K562 (cell line): ENCODE measurements around the gene CAPN5.

Experiments
- CAMTA2 ChIP-seq: fragments of 250-450 bp; sonication (Bioruptor Pico); conservative IDR thresholded peaks from 2 replicates; pipeline ENCODE4 v1.5.1; 2022
- CREB1 ChIP-seq, 2 experiments: sonication (generic) in 1 of 2; formaldehyde crosslinking in 1 of 2; IDR thresholded peaks; 2 replicates each; pipeline versions ENCODE4 v1.6.1 to v1.8.0; 2012 to 2022; ENCODE audit warnings: inconsistent platforms in 1 of 2, mild to moderate bottlenecking in 1 of 2, missing genetic modification reagents in 1 of 2, moderate library complexity in 1 of 2
- CTCF ChIP-seq, 3 experiments: IDR thresholded peaks in 2 of 3; conservative IDR thresholded peaks in 1 of 3; 2 replicates each; pipeline ENCODE4 v1.5.1; 2011 to 2012; ENCODE audit warnings: low read length in 3 of 3, mild to moderate bottlenecking in 3 of 3, control low read depth in 2 of 3, improper control_type of control experiment in 1 of 3, inconsistent platforms in 1 of 3, low read depth in 1 of 3, mixed read lengths in 1 of 3, moderate library complexity in 1 of 3; ENCODE audit not compliant: insufficient read depth in 2 of 3
- EZH2 ChIP-seq: IDR thresholded peaks from 2 replicates; pipeline ENCODE4 v1.6.1; 2012; ENCODE audit warnings: low read depth, mild to moderate bottlenecking, inconsistent platforms, low read length, borderline replicate concordance
- HMG20A ChIP-seq: fragments of 450-650 bp; formaldehyde crosslinking; conservative IDR thresholded peaks from 2 replicates; pipeline ENCODE4 v1.4.0; 2020; ENCODE audit warnings: mild to moderate bottlenecking, mixed read lengths
- NBN ChIP-seq: fragments of 450-650 bp; IDR thresholded peaks from 2 replicates; pipeline ENCODE4 v1.6.1; 2016; ENCODE audit warnings: low read depth, mild to moderate bottlenecking
- PBX2 ChIP-seq, 2 experiments: IDR thresholded peaks in 1 of 2; conservative IDR thresholded peaks in 1 of 2; 2 replicates each; pipeline ENCODE4 v1.6.1; 2016; ENCODE audit warnings: low read depth in 2 of 2, mild to moderate bottlenecking in 1 of 2, missing compliant biosample characterization in 1 of 2, missing genetic modification characterization in 1 of 2, moderate library complexity in 1 of 2
- SIN3A ChIP-seq, 2 experiments: fragments of 150-350 bp in 1 of 2; IDR thresholded peaks; 2 replicates each; pipeline ENCODE4 v1.6.1; 2011 to 2016; ENCODE audit warnings: borderline replicate concordance in 2 of 2, low read depth in 2 of 2, low read length in 2 of 2, mild to moderate bottlenecking in 2 of 2, moderate library complexity in 2 of 2; ENCODE audit not compliant: control insufficient read depth in 1 of 2
- SRSF9 ChIP-seq: fragments of 200-400 bp; formaldehyde crosslinking; IDR thresholded peaks from 2 replicates; pipeline ENCODE4 v1.6.1; 2017; ENCODE audit warnings: low read depth, low read length, borderline replicate concordance
- YY1 ChIP-seq, 3 experiments: IDR thresholded peaks; 2 replicates each; pipeline ENCODE4 v1.6.1; 2011; ENCODE audit warnings: low read length in 2 of 3, mild to moderate bottlenecking in 2 of 3, moderate library complexity in 2 of 3, borderline replicate concordance in 1 of 3, control low read depth in 1 of 3, low read depth in 1 of 3; ENCODE audit not compliant: insufficient read depth in 3 of 3, insufficient replicate concordance in 2 of 3, control insufficient read depth in 1 of 3, insufficient read length in 1 of 3; ENCODE audit errors: extremely low read depth in 1 of 3
- ZFP36 ChIP-seq: fragments of 150-350 bp; IDR thresholded peaks from 2 replicates; pipeline ENCODE4 v1.6.1; 2018; ENCODE audit warnings: low read length, low read depth; ENCODE audit not compliant: partially characterized antibody
- ZNF232 ChIP-seq: sonication (generic); formaldehyde crosslinking; IDR thresholded peaks from 2 replicates; pipeline ENCODE4 v1.8.0; 2022; ENCODE audit warnings: mild to moderate bottlenecking, missing genetic modification reagents
- TF ChIP-seq, protein P1 (sequence below): IDR thresholded peaks from 2 replicates; pipeline ENCODE4 v1.6.1; 2012; ENCODE audit warnings: low read depth, low read length, improper control_type of control experiment, borderline replicate concordance

DNA sequence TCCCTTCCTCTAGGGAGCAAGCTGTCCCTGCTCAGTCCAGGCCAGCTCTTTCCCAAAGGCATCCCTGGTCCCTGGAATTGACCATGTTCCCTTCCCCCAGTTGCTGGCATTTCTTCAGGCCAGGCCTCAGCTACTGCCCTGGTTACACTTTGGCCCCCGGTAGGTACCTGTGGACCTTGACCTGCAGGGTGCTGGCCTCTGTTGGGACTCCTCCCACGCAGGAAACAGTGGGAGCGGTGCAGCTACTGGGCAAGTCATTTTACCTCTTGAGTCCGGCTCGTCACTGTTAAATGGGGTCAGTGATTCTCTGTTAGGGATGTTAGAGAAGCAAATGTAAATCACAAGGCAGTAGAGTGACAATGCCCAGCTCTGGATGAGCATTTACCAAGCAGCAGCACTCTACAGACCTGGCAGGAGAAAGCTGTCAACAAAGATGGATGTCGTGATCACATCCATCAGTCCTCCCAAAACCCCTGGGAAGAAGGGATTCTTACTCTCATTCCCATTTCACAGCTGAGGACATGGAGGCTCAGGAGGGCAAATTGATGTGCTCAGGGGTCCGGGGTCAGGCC lies 78.2 kb downstream of the CAPN5 start:
- TF ChIP-seq EZH2: no peak
- no peak for TF ChIP-seq PBX2 (CRISPR knock-in tag; IDR thresholded peaks at IDR 0.05; ENCODE audit: low read depth)
- no peak for TF ChIP-seq PBX2 (tag; conservative IDR thresholded peaks at IDR 0.05; ENCODE audit: low read depth)
- no peak for TF ChIP-seq CTCF (IDR thresholded peaks at IDR 0.05 in 2 of 3, conservative IDR thresholded peaks at IDR 0.05 in 1 of 3; ENCODE audit: insufficient read depth in 2 of 3, low read depth in 1 of 3, low read length in 3 of 3)
- no peak for TF ChIP-seq ZFP36
- no peak for TF ChIP-seq SRSF9
- TF ChIP-seq SIN3A (IDR thresholded peaks at IDR 0.05; ENCODE audit: borderline replicate concordance in 2 of 2, control insufficient read depth in 1 of 2, low read depth in 2 of 2, low read length in 2 of 2): no peak
- TF ChIP-seq CAMTA2 (CRISPR knock-in tag): no peak
- no peak for TF ChIP-seq NBN
- TF ChIP-seq, protein P1, sequence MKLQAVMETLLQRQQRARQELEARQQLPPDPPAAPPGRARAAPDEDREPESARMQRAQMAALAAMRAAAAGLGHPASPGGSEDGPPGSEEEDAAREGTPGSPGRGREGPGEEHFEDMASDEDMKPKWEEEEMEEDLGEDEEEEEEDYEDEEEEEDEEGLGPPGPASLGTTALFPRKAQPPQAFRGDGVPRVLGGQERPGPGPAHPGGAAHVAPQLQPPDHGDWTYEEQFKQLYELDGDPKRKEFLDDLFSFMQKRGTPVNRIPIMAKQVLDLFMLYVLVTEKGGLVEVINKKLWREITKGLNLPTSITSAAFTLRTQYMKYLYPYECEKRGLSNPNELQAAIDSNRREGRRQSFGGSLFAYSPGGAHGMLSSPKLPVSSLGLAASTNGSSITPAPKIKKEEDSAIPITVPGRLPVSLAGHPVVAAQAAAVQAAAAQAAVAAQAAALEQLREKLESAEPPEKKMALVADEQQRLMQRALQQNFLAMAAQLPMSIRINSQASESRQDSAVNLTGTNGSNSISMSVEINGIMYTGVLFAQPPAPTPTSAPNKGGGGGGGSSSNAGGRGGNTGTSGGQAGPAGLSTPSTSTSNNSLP: no peak
- no peak for TF ChIP-seq CREB1 (IDR thresholded peaks at IDR 0.05)
- no peak for TF ChIP-seq CREB1 (CRISPR knock-in tag; IDR thresholded peaks at IDR 0.05)
- no peak for TF ChIP-seq ZNF232
- no peak for TF ChIP-seq YY1 (IDR thresholded peaks at IDR 0.05; ENCODE audit: borderline replicate concordance in 1 of 3, control insufficient read depth in 1 of 3, extremely low read depth in 1 of 3, insufficient read depth in 3 of 3, insufficient read length in 1 of 3, insufficient replicate concordance in 2 of 3, low read depth in 1 of 3, low read length in 2 of 3)
- no peak for TF ChIP-seq HMG20A
